Measurements from ENCODE around the gene GPS2.
A peak's percentile ranks its signal among the peaks of the same experiment; 100 is the strongest.

Gene GPS2

DNA sequence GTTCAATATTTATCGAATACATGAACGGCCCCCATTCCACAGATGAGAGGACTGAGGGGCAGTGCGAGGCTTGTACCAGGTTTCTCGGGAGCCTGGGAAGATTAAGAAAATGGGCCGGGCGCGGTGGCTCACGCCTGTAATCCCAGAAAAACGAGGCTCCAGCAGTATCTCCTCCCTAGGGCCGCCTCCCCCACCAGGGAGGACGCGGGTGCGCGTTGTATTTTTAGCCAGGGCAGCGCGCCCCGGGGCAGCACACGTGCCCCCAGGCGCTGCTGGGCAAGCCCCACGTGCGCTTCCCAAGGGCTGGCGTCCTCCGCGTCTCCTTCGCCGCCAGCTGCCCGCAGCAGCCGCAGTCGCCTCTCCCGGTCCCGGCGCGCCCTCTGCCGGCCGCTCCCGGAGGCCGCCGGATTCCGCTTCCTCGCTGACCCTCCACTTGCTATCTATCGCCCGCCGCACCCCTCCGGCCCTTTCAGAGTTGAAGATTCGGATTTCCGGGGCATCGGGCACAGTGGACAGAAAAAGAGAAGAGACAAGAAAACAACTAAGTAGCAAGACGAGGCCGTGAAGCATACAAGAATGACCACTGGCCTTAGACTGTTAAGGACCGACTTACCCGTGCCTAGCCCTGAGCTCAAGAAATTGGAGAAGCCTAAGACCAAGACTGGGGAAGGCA is 18.8 kb downstream of the GPS2 start:
- Histone ChIP-seq H3K4me3 (ENCODE audit: low read depth, low read length) (no peak overlapping the region), H3K4me1 (ENCODE audit: control insufficient read depth, insufficient read depth, low read length) (peaks cover 6% of the 10 kb centered on the region; the same call in 1 of the 2 replicates), H3K36me3 (ENCODE audit: control insufficient read depth in 2 of 2, insufficient read depth in 1 of 2, low read length in 2 of 2) (no peaks in the 10 kb centered on the region), H3K9me3 (ENCODE audit: control insufficient read depth, insufficient read depth, low read depth, low read length) (no peaks in the 10 kb centered on the region), H3K27ac (ENCODE audit: extremely low read depth, low read depth, low read length) (no peak overlapping the region)
- ChIA-PET CTCF (interaction anchor here (0.5 to 6.6 kb wide), 49 partner anchors 8 to 1916 kb away, joined by 3 to 160 read pairs (median 4); partner anchors contain the start of genes ACADVL, ACAP1, CHRNB1 and CTDNEP1), POLR2A (interaction anchor here (0.7 to 2.1 kb wide), 9 partner anchors 10 to 250 kb away, joined by 3 to 20 read pairs (median 6); partner anchors contain the start of genes ACADVL, DLG4, GABARAP and NEURL4)
- peak; percentile 95 for TF ChIP-seq ZNF394 (tag by site-specific recombination; IDR thresholded peaks at IDR 0.05; ENCODE audit: borderline replicate concordance)
- TF ChIP-seq ZNF175 (tag by site-specific recombination; IDR thresholded peaks at IDR 0.05): no peak
- TF ChIP-seq, protein P1, sequence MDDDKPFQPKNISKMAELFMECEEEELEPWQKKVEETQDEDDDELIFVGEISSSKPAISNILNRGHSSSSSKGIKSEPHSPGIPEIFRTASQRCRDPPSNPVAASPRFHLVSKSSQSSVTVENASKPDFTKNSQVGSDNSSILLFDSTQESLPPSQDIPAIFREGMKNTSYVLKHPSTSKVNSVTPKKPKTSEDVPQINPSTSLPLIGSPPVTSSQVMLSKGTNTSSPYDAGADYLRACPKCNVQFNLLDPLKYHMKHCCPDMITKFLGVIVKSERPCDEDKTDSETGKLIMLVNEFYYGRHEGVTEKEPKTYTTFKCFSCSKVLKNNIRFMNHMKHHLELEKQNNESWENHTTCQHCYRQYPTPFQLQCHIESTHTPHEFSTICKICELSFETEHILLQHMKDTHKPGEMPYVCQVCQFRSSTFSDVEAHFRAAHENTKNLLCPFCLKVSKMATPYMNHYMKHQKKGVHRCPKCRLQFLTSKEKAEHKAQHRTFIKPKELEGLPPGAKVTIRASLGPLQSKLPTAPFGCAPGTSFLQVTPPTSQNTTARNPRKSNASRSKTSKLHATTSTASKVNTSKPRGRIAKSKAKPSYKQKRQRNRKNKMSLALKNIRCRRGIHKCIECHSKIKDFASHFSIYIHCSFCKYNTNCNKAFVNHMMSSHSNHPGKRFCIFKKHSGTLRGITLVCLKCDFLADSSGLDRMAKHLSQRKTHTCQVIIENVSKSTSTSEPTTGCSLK (tag by site-specific recombination; IDR thresholded peaks at IDR 0.05): no peak
- TF ChIP-seq ZFP37 (tag by site-specific recombination; IDR thresholded peaks at IDR 0.05): 0 out of 2 replicates have a peak, but pooled peaks have one; percentile 33
- TF ChIP-seq ZNF2 (tag by site-specific recombination; IDR thresholded peaks at IDR 0.05): peak; percentile 85
- TF ChIP-seq ZNF776 (tag by site-specific recombination; IDR thresholded peaks at IDR 0.05; ENCODE audit: borderline replicate concordance): no peak
- TF ChIP-seq ZNF76 (tag by site-specific recombination; IDR thresholded peaks at IDR 0.05; ENCODE audit: borderline replicate concordance, low read depth): peak; percentile 52; the same call in 1 of the 2 replicates
- TF ChIP-seq ZNF221 (tag by site-specific recombination; IDR thresholded peaks at IDR 0.05; ENCODE audit: borderline replicate concordance): no peak
- no peak for TF ChIP-seq ZNF510 (tag by site-specific recombination; IDR thresholded peaks at IDR 0.05; ENCODE audit: insufficient replicate concordance)
- peak; percentile 65 for TF ChIP-seq ZIC2 (tag by site-specific recombination; IDR thresholded peaks at IDR 0.05)
- TF ChIP-seq ZNF501 (tag by site-specific recombination; IDR thresholded peaks at IDR 0.05): 0 out of 2 replicates have a peak, but pooled peaks have one; percentile 31
- peak; percentile 90 for TF ChIP-seq ZNF660 (tag by site-specific recombination; IDR thresholded peaks at IDR 0.05)
- 0 out of 2 replicates have a peak, but pooled peaks have one; percentile 18 for TF ChIP-seq ZNF600 (tag by site-specific recombination; IDR thresholded peaks at IDR 0.05)
- TF ChIP-seq KLF16 (tag by site-specific recombination; IDR thresholded peaks at IDR 0.05): peak; percentile 75
- TF ChIP-seq, protein P2, sequence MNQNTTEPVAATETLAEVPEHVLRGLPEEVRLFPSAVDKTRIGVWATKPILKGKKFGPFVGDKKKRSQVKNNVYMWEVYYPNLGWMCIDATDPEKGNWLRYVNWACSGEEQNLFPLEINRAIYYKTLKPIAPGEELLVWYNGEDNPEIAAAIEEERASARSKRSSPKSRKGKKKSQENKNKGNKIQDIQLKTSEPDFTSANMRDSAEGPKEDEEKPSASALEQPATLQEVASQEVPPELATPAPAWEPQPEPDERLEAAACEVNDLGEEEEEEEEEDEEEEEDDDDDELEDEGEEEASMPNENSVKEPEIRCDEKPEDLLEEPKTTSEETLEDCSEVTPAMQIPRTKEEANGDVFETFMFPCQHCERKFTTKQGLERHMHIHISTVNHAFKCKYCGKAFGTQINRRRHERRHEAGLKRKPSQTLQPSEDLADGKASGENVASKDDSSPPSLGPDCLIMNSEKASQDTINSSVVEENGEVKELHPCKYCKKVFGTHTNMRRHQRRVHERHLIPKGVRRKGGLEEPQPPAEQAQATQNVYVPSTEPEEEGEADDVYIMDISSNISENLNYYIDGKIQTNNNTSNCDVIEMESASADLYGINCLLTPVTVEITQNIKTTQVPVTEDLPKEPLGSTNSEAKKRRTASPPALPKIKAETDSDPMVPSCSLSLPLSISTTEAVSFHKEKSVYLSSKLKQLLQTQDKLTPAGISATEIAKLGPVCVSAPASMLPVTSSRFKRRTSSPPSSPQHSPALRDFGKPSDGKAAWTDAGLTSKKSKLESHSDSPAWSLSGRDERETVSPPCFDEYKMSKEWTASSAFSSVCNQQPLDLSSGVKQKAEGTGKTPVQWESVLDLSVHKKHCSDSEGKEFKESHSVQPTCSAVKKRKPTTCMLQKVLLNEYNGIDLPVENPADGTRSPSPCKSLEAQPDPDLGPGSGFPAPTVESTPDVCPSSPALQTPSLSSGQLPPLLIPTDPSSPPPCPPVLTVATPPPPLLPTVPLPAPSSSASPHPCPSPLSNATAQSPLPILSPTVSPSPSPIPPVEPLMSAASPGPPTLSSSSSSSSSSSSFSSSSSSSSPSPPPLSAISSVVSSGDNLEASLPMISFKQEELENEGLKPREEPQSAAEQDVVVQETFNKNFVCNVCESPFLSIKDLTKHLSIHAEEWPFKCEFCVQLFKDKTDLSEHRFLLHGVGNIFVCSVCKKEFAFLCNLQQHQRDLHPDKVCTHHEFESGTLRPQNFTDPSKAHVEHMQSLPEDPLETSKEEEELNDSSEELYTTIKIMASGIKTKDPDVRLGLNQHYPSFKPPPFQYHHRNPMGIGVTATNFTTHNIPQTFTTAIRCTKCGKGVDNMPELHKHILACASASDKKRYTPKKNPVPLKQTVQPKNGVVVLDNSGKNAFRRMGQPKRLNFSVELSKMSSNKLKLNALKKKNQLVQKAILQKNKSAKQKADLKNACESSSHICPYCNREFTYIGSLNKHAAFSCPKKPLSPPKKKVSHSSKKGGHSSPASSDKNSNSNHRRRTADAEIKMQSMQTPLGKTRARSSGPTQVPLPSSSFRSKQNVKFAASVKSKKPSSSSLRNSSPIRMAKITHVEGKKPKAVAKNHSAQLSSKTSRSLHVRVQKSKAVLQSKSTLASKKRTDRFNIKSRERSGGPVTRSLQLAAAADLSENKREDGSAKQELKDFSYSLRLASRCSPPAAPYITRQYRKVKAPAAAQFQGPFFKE (tag by site-specific recombination; IDR thresholded peaks at IDR 0.05; ENCODE audit: borderline replicate concordance): no peak
- no peak for TF ChIP-seq ZNF174 (tag by site-specific recombination; IDR thresholded peaks at IDR 0.05)
- peak; percentile 40; the same call in 1 of the 2 replicates for TF ChIP-seq KLF9 (tag by site-specific recombination; IDR thresholded peaks at IDR 0.05; ENCODE audit: low read depth)
- TF ChIP-seq, protein P3, sequence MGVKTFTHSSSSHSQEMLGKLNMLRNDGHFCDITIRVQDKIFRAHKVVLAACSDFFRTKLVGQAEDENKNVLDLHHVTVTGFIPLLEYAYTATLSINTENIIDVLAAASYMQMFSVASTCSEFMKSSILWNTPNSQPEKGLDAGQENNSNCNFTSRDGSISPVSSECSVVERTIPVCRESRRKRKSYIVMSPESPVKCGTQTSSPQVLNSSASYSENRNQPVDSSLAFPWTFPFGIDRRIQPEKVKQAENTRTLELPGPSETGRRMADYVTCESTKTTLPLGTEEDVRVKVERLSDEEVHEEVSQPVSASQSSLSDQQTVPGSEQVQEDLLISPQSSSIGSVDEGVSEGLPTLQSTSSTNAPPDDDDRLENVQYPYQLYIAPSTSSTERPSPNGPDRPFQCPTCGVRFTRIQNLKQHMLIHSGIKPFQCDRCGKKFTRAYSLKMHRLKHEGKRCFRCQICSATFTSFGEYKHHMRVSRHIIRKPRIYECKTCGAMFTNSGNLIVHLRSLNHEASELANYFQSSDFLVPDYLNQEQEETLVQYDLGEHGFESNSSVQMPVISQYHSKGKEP (tag by site-specific recombination; IDR thresholded peaks at IDR 0.05): peak; percentile 38; the same call in 1 of the 2 replicates
- no peak for TF ChIP-seq ZNF521 (tag by site-specific recombination; IDR thresholded peaks at IDR 0.05)
- TF ChIP-seq ZNF747 (tag by site-specific recombination; IDR thresholded peaks at IDR 0.05): no peak
- TF ChIP-seq ZNF529 (tag by site-specific recombination; IDR thresholded peaks at IDR 0.05; ENCODE audit: insufficient replicate concordance): no peak
- TF ChIP-seq ZBTB8A (tag by site-specific recombination; IDR thresholded peaks at IDR 0.05): peak; percentile 79
- no peak for TF ChIP-seq ZNF677 (tag by site-specific recombination; IDR thresholded peaks at IDR 0.05)
- 0 out of 2 replicates have a peak, but pooled peaks have one; percentile 39 for TF ChIP-seq ZNF324 (tag by site-specific recombination; IDR thresholded peaks at IDR 0.05)
- TF ChIP-seq YY2 (tag by site-specific recombination; IDR thresholded peaks at IDR 0.05): no peak
- TF ChIP-seq, protein P4, sequence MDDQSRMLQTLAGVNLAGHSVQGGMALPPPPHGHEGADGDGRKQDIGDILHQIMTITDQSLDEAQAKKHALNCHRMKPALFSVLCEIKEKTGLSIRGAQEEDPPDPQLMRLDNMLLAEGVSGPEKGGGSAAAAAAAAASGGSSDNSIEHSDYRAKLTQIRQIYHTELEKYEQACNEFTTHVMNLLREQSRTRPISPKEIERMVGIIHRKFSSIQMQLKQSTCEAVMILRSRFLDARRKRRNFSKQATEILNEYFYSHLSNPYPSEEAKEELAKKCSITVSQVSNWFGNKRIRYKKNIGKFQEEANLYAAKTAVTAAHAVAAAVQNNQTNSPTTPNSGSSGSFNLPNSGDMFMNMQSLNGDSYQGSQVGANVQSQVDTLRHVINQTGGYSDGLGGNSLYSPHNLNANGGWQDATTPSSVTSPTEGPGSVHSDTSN (CRISPR knock-in tag; IDR thresholded peaks at IDR 0.05): 0 out of 2 replicates have a peak, but pooled peaks have one; percentile 56
- peak; percentile 56; the same call in 1 of the 2 replicates for TF ChIP-seq ZEB2 (tag by site-specific recombination; IDR thresholded peaks at IDR 0.05)

Data from HEK293 (cell line).